Kidney tubule cell (primary cell): ENCODE measurements around the gene NRP2.

Source experiments
- DNase-seq: peaks from one replicate; pipeline ENCODE4 v3.0.0-alpha.2; 2018; ENCODE audit warnings: low spot score

NRP2 gene

DNA sequence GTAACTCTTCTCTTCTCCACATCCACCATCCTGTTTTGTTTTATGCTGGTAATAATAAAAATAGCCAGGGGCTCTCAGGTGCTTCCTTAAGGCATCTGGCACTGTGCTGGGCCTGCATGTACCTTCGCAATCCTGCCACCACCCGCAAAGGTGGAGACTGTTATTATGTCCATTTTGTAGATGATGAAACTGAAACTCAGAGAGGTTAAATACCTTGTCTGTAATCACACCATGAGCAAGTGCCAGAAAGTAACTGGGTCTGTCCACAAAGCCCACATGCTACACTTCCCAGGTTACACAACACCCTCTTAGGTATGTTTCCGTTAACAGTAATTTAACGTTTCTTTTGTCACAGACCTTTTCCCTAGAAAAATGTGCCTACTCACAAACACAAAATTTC lies 27.0 kb downstream of the NRP2 start:
- DNase-seq = no peak

DNA sequence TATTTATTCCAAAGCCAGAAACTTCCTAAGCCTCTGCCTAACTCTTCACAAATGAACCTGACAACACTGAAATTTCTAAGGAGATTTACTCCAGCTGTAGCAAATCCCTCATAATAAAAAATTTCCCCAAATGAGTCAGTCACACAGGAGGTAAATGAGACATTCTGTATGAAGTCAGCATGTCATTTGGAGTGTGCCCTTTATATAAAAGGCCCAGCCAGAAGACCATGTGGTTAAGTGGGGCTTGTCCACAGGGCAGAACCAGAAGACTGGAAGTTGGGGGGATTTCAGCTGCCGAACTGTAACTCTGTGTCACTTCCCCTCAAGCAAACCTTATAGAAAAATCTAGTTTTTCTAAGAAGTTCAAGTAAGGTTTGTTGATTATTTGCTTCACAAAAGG lies 30.2 kb downstream of the NRP2 start:
- DNase-seq = peak; percentile 94

DNA sequence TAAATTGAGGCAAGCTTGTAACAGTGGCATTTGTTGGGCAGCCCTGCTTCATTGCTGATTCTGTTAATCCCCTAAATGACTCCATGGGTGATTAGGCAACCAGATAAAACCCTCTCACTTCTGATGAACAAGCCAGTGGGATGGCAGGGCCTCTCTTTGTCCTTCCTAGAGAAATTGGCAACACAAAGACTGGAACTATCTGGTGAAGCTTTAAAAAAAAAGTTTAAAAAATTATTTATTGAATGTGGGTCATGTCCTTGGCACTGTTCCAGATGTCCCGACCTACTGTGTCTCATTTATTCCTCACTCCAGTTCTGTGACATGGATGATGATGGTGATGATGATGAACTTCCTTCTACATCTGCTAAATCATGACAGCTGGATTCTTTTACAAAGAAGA lies 30.8 kb downstream of the NRP2 start:
- DNase-seq = peak; percentile 53

DNA sequence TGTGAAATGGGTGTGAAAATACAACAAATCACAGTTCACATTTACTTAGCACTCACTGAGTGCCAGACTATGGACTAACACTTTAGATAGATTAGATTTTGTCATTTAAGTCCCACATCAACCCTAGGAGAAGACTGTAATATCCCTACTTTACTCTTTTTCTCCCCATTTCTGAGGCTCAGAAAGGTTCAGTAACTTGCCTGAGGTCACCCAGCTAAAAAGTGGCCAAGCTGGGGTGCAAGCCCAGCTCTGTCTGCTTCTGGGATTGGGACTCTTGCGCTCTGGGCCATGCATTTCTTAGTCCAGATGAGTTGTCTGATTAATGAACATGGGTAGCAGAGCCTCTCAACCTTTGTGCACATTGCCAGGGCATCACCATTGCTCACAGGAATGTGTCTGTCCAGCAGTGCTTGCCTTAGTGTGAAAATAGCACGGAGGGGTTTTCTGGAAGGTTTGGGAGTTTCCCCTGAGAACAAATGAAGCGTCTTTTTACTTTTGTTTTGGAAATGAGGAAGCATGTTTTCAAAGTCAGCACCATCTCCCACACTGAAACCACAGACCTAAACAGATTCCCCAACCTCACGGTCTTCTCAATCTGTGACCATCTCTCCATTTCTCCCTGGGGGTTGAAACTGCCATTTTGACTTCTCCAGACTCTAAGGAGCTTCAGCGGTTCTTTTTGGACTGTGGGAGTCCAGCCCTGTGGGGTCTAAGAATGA lies 31.9 kb downstream of the NRP2 start:
- peak; percentile 93 for DNase-seq

DNA sequence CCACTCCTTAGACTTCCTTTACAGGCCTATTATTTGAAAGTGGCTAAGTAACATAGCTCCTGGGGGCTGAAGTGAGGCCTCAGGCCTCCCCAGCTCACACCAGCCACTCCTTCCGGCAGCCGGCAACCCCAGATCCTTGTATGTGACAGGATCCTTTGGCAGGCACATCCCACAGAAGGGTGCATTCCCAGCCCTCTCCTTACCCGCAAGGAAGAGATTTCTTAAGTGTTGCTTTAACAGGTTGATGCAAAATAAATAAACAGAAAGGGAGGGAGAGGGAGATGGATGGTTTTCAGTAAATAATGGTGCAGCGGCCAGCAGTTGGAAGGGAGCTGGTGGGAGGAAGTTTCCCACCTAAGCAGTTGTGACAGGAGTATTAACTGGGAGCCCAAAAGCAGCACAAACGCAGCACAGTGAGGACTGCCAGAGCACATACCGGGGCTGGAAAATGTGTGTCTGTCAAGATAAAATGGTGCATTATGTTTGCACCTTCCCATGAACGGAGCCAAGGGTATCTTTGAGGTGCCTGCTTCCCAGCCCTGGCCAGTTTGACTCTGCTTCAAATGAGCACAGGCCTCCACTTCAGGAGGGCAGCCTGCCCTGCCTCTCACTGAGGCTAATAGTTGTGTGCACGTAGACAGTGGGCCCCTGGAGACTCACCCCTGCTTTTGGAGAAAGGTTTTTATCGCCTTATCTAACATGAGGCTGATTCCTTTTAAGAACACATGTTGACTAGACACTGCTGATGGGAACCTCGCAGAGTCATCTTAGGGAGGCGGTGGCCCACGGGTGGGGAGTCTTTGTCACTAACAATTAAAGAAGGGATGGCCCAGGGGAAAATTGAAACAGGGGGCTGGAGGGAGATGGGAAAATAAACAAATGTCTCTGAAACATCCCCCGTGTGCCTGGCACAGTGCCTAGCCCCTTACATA lies 32.8 kb downstream of the NRP2 start:
- DNase-seq = no peak

DNA sequence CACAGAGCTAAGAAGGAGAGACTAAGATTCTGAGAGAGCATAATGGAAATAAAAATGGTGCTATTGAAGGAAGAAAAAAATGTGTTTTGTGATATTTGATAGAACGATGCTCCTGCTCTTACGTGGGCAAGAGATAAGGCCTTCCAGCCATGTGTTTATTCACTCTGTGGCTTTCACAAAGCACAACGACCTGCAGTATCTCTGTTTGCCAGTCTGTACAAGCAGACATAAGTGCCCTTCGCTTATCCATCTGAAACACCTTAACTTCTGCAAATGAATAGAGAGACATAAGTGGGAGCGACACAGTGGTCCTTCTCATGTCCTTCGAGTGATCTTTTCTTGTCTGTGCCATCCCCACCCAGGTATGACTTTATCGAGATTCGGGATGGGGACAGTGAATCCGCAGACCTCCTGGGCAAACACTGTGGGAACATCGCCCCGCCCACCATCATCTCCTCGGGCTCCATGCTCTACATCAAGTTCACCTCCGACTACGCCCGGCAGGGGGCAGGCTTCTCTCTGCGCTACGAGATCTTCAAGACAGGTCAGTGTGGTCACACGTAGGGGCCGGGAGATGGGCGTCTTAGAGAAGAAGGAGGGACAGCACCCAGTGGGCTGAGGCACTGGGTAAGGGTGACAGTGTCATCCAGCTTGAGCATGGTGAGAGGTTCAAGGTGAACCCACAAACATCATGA lies 33.7 kb downstream of the NRP2 start:
- DNase-seq = no peak

DNA sequence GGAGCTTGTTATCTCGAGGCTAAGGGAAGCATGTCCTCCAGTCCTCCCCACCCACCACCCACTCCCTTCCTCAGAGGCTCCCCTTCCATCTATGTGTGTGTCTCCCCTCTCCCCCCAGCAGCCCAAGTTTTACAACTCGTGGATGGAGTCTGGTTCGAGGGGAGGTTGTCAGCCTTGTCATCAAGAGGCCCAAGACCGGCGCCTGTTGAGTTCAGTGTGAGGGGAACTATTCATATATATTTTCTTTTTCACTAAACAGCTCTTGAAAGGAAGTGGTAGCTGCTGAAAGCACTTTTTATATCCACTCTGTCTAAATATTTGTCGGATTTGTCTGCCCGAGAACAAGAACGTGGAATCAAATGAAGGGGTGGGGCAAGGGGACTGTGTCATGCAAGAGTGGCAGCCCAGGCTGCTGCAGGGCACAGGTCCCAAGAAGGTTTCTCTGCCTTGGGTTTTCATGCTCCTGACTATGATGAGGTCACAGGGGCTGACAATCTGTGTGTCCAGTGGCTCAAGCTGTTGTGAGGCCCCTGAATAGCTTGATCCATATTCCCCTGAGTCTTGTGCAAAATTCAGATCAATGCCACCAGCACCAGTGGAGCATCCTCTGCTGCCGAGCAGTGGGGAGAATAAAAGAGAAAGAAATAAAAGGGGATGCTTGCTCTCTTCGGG lies 35.0 kb downstream of the NRP2 start:
- no peak for DNase-seq

DNA sequence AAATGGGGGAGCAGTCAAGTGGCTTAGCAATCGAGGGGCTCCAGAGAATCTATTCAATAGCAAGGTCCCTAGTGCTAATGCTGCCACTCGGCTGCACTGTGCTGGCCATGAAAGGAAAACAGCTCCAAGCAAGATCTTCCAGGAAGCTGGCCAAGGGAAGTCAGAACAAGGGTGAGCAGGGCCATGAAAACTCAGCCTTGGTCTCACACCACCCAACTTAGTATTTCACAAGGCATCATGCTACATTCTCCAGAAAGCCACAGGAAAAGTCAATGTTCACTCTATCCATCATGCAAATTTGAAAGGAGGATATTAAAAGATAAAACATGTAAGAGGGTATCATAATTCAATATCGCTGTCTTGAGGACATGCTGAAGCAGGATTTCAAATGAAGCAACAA lies 35.7 kb downstream of the NRP2 start:
- no peak for DNase-seq

DNA sequence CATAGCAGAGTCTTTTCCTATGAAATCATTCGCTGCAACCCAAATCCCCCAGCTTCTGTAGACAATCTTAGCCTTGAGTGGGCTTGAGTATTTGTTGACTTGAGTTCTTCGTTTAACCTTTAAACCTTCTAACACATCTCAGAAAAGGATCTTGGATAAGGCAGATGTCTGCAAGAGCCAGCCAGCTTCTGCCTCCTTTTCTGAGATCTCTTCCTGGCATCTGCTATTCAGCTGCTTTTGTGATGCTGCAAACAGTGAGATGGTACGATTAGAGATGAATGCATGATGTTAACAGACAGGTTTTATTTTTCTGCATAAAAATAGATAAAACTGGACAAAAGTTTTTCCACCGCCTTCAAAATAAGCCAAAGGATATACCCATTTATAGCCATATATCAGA lies 37.5 kb downstream of the NRP2 start:
- DNase-seq = no peak

DNA sequence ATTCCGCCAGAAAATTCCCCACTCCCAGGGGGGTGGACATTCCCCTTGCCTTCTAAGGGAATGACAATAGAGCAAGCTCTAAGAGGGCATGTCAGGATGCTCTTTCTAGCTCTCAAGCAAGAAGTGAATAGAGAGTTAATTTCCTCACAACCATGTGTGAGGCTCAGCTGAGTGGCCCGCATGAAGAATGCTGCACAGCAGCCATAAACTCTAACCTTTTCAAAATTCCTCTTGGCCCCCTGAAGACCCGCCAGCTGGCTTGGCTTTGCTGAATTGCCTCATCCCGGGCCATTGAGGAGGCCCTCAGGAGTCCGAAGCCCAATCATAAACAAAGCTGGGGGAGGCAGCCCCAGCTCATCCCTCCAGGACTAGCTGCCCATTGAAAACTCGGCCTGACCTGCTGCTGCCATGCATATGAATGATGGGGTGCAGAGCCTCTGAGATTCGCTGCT lies 38.2 kb downstream of the NRP2 start:
- DNase-seq = no peak

DNA sequence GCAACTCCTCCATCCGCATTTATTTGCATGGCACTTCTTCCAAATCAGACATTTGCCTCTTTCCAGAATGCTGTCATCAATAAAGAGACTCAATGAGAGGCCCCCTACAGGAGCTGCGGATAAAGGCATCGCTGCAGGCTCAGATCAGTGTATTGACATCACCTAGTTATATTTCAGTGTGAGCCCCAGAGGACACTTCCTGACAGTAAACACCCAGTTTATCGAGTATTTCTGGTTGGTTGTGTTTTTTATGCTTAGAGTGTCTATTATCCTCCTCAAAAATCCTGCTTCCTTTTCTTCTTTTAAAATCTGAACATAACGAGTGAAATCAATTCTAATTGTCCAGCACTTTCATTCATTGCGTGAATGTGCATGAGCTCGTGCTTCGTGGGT lies 38.8 kb downstream of the NRP2 start:
- no peak for DNase-seq

DNA sequence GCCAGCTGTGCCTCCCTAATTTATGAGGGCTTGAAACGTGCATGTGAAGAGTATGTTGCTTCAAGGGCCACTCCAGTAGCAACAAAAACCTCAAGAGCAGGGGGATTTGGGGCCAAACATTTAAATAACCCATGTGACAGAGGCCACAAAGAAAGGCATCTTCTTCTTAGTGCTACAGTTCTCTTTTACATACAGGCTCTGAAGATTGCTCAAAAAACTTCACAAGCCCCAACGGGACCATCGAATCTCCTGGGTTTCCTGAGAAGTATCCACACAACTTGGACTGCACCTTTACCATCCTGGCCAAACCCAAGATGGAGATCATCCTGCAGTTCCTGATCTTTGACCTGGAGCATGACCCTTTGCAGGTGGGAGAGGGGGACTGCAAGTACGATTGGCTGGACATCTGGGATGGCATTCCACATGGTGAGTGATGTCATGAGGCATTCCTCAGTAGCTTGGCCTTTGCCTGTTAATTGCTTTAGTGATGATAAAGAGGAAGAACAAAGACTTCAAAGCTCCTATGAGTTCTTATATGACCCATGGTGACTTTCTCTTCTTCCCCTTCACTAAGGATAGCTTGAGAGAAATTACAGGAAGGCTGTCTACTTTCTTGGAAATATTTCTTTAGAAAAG lies 40.1 kb downstream of the NRP2 start:
- peak; percentile 40 for DNase-seq

DNA sequence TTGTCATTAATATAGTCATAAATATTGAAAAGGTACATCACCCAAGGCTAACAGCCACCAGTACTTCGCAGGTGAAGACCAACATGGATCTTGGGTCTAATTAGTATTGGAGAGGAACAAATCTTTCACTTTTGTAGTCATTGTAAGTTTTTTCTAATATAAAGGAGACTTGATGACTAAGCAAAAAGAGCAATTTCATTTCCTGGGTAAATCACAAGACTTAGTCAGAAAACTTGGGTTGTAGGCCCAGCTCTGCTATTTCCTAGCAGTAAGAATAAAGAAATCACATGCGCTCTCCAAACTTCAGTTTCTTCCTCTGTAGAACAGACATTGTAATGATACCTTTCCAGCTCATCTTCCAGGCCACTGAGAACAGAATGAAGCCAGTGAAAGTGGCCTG lies 40.9 kb downstream of the NRP2 start:
- DNase-seq = no peak

DNA sequence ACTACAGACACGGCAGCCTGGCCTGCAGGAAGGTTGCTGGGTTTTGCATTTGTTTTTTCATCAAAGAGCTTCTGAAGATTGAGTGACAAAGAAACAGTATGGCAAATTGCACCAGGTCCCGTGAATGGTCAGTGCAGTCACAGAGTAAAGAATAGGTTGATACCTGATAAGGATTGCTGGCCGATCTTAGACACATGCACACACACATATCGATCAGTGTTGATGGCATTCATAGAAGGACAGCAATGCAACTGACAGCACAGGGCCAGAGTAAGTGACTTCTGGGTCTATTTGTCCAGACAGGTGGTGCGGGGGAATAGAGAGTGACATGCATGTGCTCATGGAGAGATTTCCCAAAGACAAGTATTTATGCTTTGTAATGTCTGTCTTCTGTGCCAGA lies 42.8 kb downstream of the NRP2 start:
- DNase-seq = no peak

DNA sequence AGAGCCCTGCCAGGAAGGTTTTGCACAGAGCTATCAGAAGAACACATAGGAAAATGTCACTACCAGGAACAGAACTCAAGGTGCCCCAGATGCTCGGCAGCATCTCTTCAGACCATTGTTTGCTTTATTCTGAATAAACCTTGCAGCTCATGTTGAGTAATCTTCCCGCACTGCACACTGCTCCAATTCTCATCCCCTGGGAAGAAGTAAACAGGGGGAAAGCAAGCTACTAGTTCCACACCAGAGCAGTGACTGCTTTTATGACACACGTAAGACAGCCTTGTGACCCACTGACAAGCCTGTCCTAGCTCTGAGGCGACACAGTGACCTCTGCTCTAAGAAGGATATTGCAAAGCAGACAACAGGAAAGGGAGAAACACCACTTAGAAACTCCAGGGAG lies 44.2 kb downstream of the NRP2 start:
- no peak for DNase-seq

DNA sequence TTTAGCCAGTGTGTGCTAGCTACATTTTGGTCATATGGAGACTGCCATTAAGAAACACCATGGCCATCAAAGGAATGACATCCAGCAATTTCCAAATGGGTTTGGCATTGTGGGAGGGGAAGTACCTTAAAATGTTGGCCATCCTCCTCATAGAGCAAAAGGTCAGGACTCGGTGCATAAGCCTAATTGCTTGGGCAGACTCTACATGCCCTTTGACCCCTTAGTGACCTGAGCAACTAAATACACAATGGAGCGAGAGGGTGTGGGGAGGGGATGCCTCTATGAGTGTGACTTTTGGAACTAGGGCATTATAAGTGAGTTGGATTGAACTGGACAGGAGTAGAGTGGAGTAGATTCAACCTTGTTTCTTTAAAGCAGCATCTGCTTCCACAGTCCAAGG lies 44.9 kb downstream of the NRP2 start:
- DNase-seq = no peak

DNA sequence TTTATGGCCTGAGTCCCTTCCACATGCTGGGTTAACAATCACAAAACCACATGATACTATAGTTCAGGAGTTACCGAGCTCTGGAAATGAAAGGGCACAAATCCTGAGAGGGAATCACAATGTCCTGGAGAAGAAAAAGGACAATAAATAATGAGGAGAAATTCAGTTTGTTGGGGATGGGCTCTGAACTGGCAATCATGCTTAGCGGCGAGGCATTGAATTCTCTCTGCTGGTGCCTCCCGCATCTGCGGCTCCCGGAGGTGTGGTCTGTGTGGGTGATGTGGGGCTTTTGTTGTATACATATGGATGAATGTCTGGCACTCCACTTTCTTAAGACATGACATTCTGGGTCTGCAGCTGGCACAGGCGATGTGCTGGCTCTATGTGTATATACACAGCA lies 46.1 kb downstream of the NRP2 start:
- DNase-seq = no peak

DNA sequence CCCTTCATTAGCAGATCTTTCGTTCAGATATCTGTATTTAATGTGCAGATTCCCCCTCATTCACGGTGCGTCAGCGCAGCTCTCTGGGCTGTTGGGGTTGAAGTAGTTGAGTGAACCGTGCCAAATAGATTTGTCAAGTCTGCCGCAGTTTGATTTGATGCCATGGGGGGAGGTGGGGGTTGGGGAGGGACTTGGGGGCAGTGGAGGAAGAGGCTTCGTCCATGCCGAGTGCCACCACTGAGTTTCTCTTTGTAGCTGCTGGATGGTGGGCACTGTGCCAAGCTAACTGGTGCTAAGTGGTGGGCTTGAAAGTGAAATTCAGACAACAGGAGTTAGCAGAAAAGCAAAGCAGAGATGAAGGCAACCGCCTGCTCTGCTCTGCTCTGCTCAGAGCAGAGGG lies 47.9 kb downstream of the NRP2 start:
- DNase-seq = no peak

DNA sequence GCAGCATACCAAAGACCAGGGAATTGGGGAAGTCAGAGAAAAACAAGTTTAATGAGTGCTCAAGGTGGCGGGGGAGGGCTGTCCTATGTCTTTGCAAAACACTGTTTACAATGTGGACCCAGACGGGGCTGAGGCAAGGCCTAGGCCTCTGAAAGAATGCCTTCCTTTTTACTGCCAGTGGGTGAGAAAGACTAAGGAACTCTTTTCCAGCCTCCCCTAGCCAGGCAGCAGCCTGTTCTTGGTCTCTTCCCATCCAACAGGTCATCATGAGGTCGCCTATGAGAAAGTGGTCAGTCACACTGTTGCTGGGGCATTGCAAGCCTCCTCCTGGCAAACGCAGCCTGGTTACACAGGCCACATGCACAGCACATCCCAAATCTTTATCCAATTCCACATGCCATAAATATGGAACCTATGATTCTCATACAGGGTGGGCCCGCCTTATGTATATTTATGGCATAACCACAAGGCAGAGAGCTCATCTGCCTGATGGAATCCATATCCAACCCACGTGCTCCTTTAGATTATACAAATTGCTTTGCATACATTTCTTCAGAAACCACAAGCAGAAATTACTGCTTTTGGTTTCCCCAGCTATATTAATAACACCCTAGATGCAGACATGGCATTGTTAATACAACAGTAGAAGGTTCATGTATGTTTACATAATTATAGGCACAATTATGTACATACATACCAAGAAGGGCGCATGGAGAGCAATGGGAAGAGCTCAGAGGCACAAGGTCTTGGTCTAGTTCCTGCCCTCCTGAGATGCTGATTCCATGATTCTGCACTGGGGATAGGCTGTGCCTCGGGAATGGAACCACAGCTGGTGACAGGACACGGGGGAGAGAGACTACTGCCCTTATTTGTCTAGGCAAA lies 48.6 kb downstream of the NRP2 start:
- no peak for DNase-seq

DNA sequence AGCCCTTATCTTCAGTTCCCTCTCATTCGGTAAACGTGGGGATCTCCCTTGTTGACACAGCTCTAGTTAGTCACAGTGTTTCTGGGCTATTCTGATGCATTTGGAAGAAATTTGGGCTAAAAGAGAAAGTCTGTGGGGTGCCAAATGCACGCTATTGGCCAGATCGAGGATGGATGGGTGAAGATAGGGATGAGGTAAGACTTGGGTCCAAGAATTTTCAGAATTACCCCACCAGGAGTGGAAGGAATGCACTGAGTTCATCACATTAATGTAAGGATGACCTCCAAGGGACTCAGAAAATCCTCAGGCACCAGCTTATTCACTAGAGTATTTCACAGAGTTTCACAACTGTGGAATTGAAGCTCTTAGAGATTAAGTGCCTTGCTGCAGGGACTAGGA lies 49.3 kb downstream of the NRP2 start:
- DNase-seq = peak; percentile 69

DNA sequence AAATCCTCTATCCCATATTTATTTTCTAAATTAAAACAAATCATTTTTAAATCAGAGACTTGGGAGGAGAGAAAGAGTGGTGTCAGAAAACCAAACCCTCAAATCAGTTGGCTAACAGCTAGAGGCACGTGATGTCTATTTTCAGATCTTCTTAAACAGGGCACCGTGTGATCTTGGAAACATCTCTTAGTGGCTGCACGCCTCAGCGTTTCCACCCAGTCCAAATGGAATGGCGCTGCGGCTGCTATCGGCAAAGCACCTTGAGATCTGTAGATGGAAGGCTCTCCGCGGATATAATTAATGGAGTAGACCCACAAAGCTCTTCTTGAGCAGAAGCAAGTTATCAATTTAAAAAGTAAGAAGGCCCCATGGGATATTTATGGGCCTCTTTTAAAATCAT lies 50.0 kb downstream of the NRP2 start:
- DNase-seq = no peak
